Activated CD4-positive, alpha-beta T cell treated with anti-CD3 and anti-CD28 coated beads, Interleukin-2, amount 50 U/mL, for 24 hours (primary cell): ENCODE measurements around the gene KLKB1.

Experiments
- DNase-seq, 2 donors: peaks; one replicate each; pipeline ENCODE4 v3.0.0-alpha.2; 2020; ENCODE audit warnings: low read depth in 1 of 2, low spot score in 1 of 2

KLKB1 gene

DNA sequence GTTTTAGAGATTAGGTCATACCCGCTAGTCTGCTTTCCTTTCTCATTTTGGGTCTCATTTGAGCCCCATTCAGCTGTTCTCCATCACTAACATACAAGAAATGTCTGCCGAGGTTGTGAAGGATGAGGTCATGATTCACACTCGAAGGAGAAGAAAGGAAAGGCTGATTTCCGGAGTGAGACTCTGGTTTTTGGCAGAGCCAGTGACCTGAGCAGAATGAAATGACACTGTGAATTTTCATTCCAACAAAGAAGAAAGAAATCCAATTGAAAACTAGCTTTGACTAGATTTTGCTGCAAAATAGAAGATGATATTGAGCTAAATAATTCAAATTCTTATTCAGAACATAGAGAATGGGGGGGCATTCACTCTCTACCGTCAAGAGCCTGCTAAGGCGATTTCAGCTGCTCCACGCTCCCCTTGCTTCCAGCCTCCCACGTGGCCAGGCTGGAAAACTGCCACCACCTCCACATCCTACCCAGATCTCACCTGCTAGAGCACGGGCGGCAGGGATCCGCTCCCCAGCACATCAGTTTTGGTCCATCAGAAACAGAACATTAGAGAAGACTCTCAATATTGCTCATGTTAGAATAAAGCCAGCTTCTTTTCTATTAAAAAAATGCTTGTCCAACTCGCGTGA lies 77.7 kb downstream of the KLKB1 start:
- DNase-seq = no peak

DNA sequence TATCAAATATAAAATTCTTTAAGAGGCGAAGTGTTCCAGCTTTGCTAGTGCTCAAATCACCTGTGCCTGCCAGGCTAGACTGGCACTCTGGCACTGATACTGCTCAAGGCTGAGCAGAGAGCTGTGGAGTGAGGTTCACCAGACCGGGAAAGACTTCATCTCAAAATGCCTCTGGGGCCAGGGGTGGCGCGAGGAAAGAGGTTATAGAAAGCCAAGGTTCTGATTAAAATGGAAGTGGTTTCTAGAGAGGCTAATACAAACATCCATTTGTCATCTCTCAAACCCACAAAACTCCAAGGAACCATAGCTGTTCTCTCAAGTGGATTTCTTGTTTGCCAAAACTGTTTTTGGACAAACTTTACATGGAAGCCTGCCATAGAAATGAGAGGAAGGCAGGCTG lies 80.2 kb downstream of the KLKB1 start:
- no peak for DNase-seq

DNA sequence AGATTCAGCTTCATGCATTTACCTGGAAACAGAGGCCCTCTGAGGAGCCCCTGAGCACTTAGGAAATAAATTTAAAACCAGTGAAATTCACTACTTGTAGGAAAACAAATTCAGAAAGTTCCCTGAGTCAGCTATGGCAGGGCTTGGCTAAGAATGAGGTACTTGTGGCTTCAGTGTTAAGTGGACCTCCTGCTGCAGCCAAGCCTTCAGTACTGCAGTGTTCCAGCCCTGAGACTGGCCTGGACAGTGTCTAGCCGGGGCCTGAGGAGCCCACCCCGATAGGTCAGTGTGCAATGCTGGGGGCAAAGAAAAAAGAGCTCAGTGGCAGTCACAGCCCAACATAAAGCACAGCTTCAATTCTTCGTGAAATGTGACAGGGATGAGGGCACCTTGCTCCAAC lies 80.6 kb downstream of the KLKB1 start:
- DNase-seq = no peak
